Muscle layer of duodenum (tissue), 2 donors: ENCODE data around the gene PSRC1.

Experiments
- H3K27ac ChIP-seq: one replicate; pipeline ENCODE4 v1.7.0; 2013; ENCODE audit warnings: mild to moderate bottlenecking, low read length
- H3K27me3 ChIP-seq: one replicate; pipeline ENCODE4 v1.7.0; 2013; ENCODE audit warnings: low read depth, mild to moderate bottlenecking, control low read depth, low read length
- H3K36me3 ChIP-seq, 2 donors: one replicate each; pipeline ENCODE4 v1.7.0; 2013; ENCODE audit warnings: low read length in 2 of 2, control low read depth in 1 of 2, mild to moderate bottlenecking in 1 of 2; ENCODE audit not compliant: insufficient read depth in 2 of 2, control insufficient read depth in 1 of 2
- H3K4me1 ChIP-seq, 2 donors: one replicate each; pipeline ENCODE4 v1.7.0; 2013; ENCODE audit warnings: low read length in 2 of 2, mild to moderate bottlenecking in 2 of 2, control low read depth in 1 of 2, moderate library complexity in 1 of 2; ENCODE audit not compliant: insufficient read depth in 2 of 2, control insufficient read depth in 1 of 2
- H3K4me3 ChIP-seq, 2 donors: one replicate each; pipeline ENCODE4 v1.7.0; 2013; ENCODE audit warnings: low read length in 2 of 2, low read depth in 1 of 2, mild to moderate bottlenecking in 1 of 2
- H3K9me3 ChIP-seq, 2 donors: one replicate each; pipeline ENCODE4 v1.7.0; 2013; ENCODE audit warnings: low read length in 2 of 2, control low read depth in 1 of 2, mild to moderate bottlenecking in 1 of 2; ENCODE audit not compliant: control insufficient read depth in 1 of 2
- donor health status: healthy.

PSRC1 gene

DNA sequence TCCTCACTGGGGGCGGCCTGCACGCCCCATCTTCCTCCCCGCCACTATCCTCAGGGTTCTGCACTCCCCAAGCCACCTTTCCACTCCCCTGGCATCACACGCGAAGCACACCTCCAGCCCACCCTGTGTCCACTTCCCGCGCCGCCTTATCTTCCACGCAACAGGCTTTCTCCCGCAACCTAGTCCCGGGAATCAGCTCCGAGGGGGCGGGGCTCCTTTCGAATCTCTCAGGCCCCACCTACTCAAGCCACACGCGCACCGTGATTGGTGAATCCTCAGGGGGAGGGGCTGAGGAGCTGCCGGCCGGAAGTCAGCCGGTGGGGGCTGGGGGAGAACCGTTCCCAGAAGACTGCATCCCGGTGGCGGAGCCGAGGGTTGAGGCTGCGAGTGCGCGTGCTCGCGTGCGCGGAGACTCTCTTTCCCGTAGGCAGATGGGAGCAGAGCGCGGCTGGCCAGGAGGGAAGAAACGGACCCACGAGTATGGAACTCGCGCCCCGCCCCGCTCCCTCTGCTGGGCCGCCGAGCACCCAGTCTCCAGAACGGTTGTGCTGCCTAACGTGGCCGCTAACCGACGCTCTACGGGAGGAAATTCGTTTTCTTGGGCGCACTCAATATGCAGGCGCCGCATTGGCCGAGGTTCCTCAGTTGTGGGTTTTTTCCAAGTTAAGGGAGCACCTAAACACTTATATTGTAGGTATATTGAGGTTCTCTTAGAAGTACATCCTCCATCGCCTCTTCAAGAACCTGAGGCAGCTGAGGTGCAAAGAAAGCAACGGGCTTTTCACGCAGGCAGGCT lies at the start of gene PSRC1:
Gene PSRC1, minus strand, starts transcription at position 194 of the 796 bp plus-strand sequence.
- no peaks in the 10 kb centered on the region for H3K9me3 ChIP-seq
- H3K4me3 ChIP-seq, result peak within 1 kb of the TSS; percentile 72 to 78
- peaks cover 13 to 14% of the 10 kb centered on the region in 2 donors for H3K4me1 ChIP-seq
- H3K27ac ChIP-seq, result peak within 1 kb of the TSS; percentile 80
- H3K27me3 ChIP-seq, result no peaks in the 10 kb centered on the region
- no peaks in the 10 kb centered on the region for H3K36me3 ChIP-seq

DNA sequence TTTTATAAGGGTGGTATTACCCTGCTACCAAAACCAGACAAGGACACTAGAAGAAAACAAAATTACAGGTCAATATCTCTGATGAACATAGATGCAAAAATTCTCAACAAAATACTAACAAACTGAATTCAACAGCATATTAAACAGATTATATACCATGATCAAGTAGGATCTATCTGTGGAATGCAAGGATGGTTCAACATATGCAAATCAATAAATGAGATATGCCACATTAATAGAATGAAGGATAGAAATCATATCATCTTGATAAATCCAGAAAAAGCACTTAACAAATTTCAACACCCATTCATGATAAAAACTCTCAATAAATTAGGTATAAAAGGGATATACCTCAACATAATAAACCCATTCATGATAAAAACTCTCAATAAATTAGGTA lies 48.2 kb upstream of the PSRC1 start:
- H3K27me3 ChIP-seq, result no peaks in the 10 kb centered on the region
- H3K4me1 ChIP-seq, result no peaks in the 10 kb centered on the region
- H3K4me3 ChIP-seq, result no peak overlapping the region
- H3K9me3 ChIP-seq, result peaks cover 9 to 14% of the 10 kb centered on the region in 2 donors
- no peak overlapping the region for H3K27ac ChIP-seq
- H3K36me3 ChIP-seq, result peaks cover 35 to 85% of the 10 kb centered on the region in 2 donors

DNA sequence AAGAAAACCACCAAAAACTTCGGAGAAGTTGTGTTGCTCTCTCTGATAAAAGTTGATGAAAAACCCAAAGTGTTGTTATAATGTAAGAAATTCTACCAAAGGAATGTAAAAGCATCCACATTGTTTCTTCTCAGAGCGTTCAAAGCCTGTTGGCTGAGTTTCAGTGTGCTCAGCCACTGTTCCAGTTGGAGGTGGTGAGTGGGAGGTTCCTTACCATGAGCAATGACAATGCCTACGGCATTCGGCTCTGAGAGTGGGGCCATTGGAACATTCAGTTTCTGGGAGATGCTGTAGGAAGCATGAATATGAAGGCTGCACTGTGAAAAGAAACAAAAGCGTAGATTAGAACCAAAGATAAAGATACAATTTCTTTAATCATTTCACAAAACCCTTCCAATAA lies 44.3 kb upstream of the PSRC1 start:
- peaks cover 9 to 12% of the 10 kb centered on the region in 2 donors for H3K9me3 ChIP-seq
- H3K4me3 ChIP-seq, result no peak overlapping the region

DNA sequence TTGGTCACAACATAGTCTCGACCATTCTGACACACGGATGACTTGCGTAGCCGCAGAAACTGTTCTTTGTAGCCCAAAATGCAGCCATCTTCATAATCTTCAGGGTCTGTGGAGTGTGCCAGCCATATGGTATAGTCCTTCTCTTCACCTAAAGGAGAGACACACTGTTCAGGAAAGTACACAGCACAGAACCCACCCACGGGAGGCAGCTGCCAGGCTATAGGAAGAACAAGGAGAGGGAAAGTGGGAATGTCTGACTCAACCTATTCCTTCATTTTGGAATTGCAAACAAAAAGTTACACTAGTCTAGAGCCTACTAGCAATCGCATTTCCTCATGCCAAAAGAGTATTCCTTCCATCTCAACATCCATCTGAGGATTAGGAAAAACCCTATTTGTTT lies 40.0 kb upstream of the PSRC1 start:
- H3K4me1 ChIP-seq, result no peaks in the 10 kb centered on the region
- peaks cover 33 to 83% of the 10 kb centered on the region in 2 donors for H3K36me3 ChIP-seq
- H3K27me3 ChIP-seq, result no peaks in the 10 kb centered on the region
- H3K27ac ChIP-seq, result no peak overlapping the region
- H3K9me3 ChIP-seq, result no peaks in the 10 kb centered on the region
- H3K4me3 ChIP-seq, result no peak overlapping the region

More for the DNA sequence above, 44.3 kb upstream of the PSRC1 start:
- peaks cover 23 to 74% of the 10 kb centered on the region in 2 donors for H3K36me3 ChIP-seq
- H3K27ac ChIP-seq, result no peak overlapping the region
- H3K4me1 ChIP-seq, result no peaks in the 10 kb centered on the region
- H3K27me3 ChIP-seq, result no peaks in the 10 kb centered on the region

DNA sequence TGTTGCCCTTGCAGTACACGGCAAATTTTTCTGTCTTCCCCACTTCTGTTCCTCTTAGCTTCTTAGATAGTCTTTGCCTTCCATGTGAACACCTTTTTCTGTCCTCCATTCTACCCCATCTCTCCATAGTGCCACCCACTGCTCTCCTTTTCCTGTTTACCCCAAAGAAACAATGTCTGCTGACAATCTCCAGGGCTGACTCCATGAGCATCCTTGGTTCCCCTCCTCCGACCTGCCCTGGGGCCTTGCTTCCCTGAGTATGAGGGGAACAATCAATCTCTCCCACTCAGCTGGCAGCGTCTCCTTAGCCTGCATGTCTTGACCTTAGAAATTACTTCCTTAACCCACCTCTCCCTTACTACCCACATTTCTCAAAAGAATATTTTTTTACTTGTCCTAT lies 36.2 kb upstream of the PSRC1 start:
- H3K36me3 ChIP-seq, result peaks cover 39 to 95% of the 10 kb centered on the region in 2 donors
- no peak overlapping the region for H3K4me3 ChIP-seq
- no peaks in the 10 kb centered on the region for H3K27me3 ChIP-seq
- H3K27ac ChIP-seq, result no peak overlapping the region
- no peaks in the 10 kb centered on the region for H3K9me3 ChIP-seq
- H3K4me1 ChIP-seq, result no peaks in the 10 kb centered on the region

DNA sequence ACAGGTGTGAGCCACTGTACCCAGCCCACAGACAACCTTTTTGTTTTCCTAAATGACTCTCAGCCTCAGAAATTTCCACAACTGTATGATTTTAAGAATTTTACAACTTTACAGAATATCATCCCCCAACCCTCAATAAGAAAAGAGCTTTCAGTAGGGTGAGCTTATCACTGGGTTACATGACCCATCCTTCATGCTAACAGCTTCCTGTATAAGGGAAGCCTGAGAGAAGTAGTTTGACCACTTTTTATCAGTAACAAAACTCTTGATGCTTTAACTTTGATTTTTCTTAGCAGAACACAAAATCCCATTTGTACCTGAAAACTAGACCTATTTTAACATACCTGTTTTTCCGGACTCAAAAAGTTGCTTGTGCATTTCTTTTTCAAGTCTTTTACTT lies 33.6 kb upstream of the PSRC1 start:
- peaks cover 27 to 93% of the 10 kb centered on the region in 2 donors for H3K36me3 ChIP-seq
- no peak overlapping the region for H3K4me3 ChIP-seq
- H3K9me3 ChIP-seq, result no peaks in the 10 kb centered on the region
- H3K4me1 ChIP-seq, result no peaks in the 10 kb centered on the region
- no peaks in the 10 kb centered on the region for H3K27me3 ChIP-seq
- H3K27ac ChIP-seq, result no peak overlapping the region

DNA sequence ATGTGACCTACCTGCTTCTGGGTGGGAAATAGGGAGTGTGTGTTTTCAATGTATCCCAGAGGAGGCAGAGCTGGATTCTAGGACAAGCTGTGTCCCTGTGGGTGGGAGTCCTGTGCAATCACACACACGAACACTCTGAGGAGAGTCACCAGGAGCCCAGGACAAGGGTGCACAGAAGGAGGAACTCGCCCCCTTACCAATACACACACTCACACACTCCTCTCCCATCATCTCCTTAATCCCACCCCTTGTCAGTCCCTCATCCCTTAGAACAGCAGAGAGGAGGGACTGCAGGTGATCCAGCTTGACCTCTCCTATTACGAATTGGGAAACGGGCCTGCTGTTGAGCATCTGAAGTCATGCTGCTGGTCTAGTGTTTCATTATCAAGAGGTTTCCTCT lies 32.3 kb upstream of the PSRC1 start:
- Histone ChIP-seq H3K4me1 (no peaks in the 10 kb centered on the region), H3K27ac (no peak overlapping the region), H3K4me3 (no peak overlapping the region), H3K36me3 (peaks cover 25 to 93% of the 10 kb centered on the region in 2 donors), H3K27me3 (no peaks in the 10 kb centered on the region), H3K9me3 (no peaks in the 10 kb centered on the region)

DNA sequence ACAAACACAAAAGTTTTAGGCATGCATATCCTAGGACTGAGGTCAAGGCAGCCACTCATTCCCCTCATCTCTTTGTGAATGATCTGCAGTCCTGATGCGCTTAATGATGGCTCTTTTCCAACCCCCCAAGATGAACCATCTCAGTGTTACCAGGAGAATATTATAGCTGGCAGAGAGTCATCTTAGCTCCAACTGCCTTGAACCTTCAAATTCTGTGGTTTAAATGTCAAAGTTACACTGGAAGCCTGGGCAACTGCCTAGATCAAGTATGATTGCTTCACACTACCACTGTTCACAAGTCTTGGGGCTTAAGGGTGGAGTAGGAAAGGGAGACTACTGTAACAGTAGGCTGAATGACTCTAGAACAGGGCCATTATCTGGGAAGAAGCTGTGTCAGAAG lies 31.9 kb upstream of the PSRC1 start:
- Histone ChIP-seq H3K4me1 (no peaks in the 10 kb centered on the region), H3K9me3 (no peaks in the 10 kb centered on the region), H3K4me3 (no peak overlapping the region), H3K27ac (no peak overlapping the region), H3K36me3 (peaks cover 25 to 88% of the 10 kb centered on the region in 2 donors), H3K27me3 (no peaks in the 10 kb centered on the region)

DNA sequence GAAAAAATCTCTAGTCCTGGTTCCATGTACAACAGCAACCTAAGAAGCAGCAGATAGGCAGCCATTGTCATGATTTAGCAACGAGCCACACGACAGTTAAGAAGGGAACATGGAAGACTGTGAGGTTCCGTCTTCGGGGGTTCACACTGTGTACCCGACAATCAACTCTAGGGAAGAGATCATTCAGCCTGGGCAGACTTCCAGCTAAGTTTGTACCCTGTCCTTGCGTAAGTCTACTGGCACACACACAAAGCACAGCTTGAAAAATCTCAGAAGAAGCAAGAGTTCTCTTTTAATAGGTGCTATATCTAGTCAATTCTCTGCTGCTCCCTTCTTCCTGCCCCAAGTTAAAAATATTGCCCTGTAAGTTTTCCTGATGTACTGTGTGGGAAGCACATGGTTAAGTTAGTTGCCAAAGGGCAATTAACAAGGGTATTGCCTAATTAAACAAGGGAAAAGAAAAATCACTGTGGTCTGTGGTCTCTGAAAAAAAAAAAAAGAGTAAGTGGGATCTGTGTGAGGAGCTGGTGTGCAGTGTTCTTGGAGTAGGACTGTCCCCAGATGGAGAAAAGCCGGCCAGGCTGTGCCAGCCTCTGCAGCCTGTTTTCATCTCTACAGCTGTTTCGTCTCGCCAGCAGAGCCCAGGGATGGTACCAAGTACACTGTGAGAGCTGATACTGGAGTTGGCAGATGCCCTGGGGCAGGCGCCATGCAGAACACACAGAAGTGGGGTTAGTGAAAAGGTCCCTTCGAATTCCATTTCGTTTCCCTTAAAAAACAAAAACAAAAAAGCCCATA lies 30.2 kb upstream of the PSRC1 start:
- Histone ChIP-seq H3K4me3 (no peak overlapping the region), H3K4me1 (no peaks in the 10 kb centered on the region), H3K27me3 (no peaks in the 10 kb centered on the region), H3K36me3 (peaks cover 20 to 72% of the 10 kb centered on the region in 2 donors), H3K27ac (no peak overlapping the region), H3K9me3 (no peaks in the 10 kb centered on the region)

DNA sequence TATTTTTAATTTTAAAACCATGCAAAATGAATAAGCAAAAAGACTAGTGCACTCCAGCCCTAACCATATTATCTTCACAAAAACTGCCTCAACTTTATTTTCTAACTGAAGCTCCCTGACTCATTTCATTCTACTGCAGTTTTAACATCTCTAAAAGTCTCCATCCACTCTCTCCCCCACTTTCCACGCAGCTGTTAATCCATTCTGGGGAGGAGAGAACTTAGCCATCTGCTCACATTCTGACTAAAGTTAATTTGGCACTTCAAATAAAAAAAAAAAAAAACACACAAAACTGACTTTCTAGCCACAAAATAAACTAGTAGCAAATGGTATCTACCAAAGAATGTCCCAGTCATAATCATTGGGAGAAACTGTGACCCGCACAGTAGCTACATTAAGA lies 29.3 kb upstream of the PSRC1 start:
- peaks cover 0 to 5% of the 10 kb centered on the region in 2 donors for H3K4me1 ChIP-seq
- H3K36me3 ChIP-seq, result peaks cover 12 to 63% of the 10 kb centered on the region in 2 donors
- no peaks in the 10 kb centered on the region for H3K27me3 ChIP-seq
- H3K9me3 ChIP-seq, result no peaks in the 10 kb centered on the region
- no peak overlapping the region for H3K4me3 ChIP-seq
- no peak overlapping the region for H3K27ac ChIP-seq

DNA sequence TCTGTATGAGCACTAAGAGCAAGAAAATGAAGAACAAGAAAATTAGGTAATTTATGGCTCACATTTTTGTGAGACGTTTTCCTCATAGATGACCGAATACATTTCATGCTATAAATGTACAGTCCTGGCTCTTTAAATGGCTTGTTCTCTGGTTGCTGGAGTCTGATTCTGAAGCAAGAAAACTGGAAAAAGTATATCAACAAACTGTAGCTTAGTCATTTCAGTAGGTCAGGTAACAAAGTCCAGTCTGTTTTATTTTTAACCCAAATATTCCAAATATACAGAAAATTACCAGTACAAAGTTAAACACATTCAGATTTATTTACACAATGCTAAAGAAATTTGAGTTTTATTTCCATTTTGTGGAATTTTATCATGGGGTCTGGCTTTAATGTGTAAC lies 26.4 kb upstream of the PSRC1 start:
- H3K36me3 ChIP-seq, result peaks cover 4 to 39% of the 10 kb centered on the region in 2 donors
- no peaks in the 10 kb centered on the region for H3K9me3 ChIP-seq

More for the DNA sequence above, 26.4 kb upstream of the PSRC1 start:
- Histone ChIP-seq H3K27me3 (no peaks in the 10 kb centered on the region), H3K27ac (no peak overlapping the region), H3K4me1 (peaks cover 0 to 28% of the 10 kb centered on the region in 2 donors), H3K4me3 (no peak overlapping the region)
